Measurements from ENCODE around the gene CRELD2. TPM values are rescaled to one million over a fixed set of nuclear protein-coding genes. Genes with fewer than 3 reads are reported as not detected.

CRELD2 gene
- total and polyA plus RNA-seq, 2 of the 13 experiments (the other 11 are each of a cell fraction or from before 2014, with no cell fraction given), result 17.2 to 44.7 TPM

- TF ChIP-seq TOPORS (CRISPR knock-in tag; IDR thresholded peaks at IDR 0.05), result no peak
- no peak for TF ChIP-seq EEA1 (CRISPR knock-in tag; IDR thresholded peaks at IDR 0.05; ENCODE audit: borderline replicate concordance)
- no peak for TF ChIP-seq HNRNPUL1 (IDR thresholded peaks at IDR 0.05; ENCODE audit: low read depth, low read length)
- no peak for TF ChIP-seq RXRB (CRISPR knock-in tag; IDR thresholded peaks at IDR 0.05; ENCODE audit: borderline replicate concordance)
- peak; percentile 40; the same call in 1 of the 3 replicates for TF ChIP-seq MXI1 (IDR thresholded peaks at IDR 0.05; ENCODE audit: borderline replicate concordance, low read depth, low read length)
- no peak for TF ChIP-seq ISL2 (CRISPR knock-in tag; IDR thresholded peaks at IDR 0.05)
- TF ChIP-seq ZNF792 (CRISPR knock-in tag; IDR thresholded peaks at IDR 0.05), result no peak
- no peak for TF ChIP-seq NR1H2 (CRISPR knock-in tag; IDR thresholded peaks at IDR 0.05; ENCODE audit: borderline replicate concordance, low read depth)
- TF ChIP-seq ZNF441 (CRISPR knock-in tag; IDR thresholded peaks at IDR 0.05; ENCODE audit: borderline replicate concordance), result no peak
- TF ChIP-seq DNMT1 (CRISPR knock-in tag; IDR thresholded peaks at IDR 0.05), result no peak
- no peak for TF ChIP-seq RFX1 (IDR thresholded peaks at IDR 0.05)
- TF ChIP-seq SNAPC2 (CRISPR knock-in tag; IDR thresholded peaks at IDR 0.05), result no peak
- no peak for TF ChIP-seq ZBTB38 (CRISPR knock-in tag; IDR thresholded peaks at IDR 0.05)
- no peak for TF ChIP-seq PRDM4 (CRISPR knock-in tag; IDR thresholded peaks at IDR 0.05; ENCODE audit: borderline replicate concordance)
- TF ChIP-seq SALL2 (CRISPR knock-in tag; IDR thresholded peaks at IDR 0.05), result no peak
- TF ChIP-seq GPBP1L1 (CRISPR knock-in tag; IDR thresholded peaks at IDR 0.05), result no peak
- no peak for TF ChIP-seq RERE (CRISPR knock-in tag; IDR thresholded peaks at IDR 0.05; ENCODE audit: low read depth)
- peak in 1 of 2 experiments; percentile 50; a peak in 1 of 4 replicates for TF ChIP-seq POLR2A (IDR thresholded peaks at IDR 0.05; ENCODE audit: insufficient read depth in 1 of 2, low read depth in 2 of 2, low read length in 2 of 2)
- peak; percentile 52; the same call in 1 of the 2 replicates for TF ChIP-seq PITX1 (CRISPR knock-in tag; IDR thresholded peaks at IDR 0.05)
- no peak for TF ChIP-seq ARID3A (IDR thresholded peaks at IDR 0.05; ENCODE audit: low read depth, low read length)
Measured at GRCh38 chr22:49962012-49962750, 43.7 kb downstream of the CRELD2 start (continued).

Data from HepG2 (cell line).